ENCODE results near the gene PRG3. TPM values are rescaled to one million over a fixed set of nuclear protein-coding genes. Genes with fewer than 3 reads are reported as not detected.
"Not testable (repeated sequence)": the region's sequence is repeated elsewhere in the genome, so short reads cannot be mapped to it uniquely, and the experiment has no call there.

Gene PRG3
- total RNA-seq, 1 donor from 2014 or later: 2.9 TPM

DNA sequence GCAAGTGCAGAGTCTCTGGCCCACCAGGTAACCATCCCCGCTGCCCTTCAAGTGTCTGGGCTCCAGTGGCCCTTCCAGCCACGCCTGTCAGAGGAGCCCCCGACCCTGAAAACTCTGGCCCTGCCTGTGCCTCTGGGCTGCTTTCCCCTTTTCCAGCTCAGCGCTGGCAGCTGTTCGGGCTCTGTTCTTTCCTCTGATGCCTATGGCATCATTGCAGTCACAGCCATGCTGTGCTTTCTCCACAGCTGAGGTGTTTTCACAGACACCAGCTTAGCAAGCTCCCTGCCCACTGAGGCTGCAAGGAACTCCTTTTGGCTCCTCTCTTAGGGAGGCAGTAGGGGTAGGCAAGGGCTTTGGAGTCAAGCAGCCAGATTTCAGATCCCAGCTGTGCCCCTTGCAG lies 21.6 kb downstream of the PRG3 start:
- DNase-seq: no peak

DNA sequence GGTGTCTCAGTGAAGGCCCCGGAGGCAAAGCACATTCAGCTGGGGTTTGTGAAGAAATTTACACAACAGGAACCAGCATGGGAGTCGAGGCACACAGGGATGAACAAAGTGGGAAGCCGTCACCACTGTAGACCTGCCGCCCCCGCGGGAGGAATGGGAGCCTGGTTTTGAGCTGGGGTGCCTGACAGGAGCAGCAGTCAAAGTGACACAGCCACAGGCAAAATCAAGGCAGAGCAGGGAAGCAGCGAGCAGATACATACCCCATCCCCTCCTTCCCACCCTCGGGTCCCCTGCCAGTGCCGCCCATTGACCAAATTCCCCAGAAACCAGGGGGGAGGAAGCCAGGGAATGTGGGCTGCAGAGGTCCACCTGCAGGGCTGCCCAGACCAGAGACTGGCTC lies 22.0 kb downstream of the PRG3 start:
- DNase-seq: no peak

DNA sequence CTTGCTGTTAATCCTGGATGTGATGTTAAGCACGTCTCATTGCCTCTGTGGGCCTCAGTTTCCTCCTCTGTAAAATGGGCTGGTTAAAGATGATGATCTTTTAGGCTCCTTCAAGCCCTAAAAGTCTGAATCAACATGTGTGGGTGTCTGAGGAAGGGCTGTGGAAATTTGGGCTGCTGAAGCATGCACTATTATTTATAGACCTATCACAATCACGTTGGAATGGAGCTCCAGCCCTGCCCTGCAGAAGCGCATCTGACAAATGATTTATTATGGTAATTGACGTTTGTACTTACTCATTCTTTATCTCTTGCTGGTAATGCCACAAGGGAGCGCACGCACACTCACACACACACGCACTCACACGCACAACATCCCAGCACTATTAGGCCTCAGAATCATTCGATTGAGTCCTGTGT lies 22.4 kb downstream of the PRG3 start:
- peak; percentile 25 for DNase-seq

DNA sequence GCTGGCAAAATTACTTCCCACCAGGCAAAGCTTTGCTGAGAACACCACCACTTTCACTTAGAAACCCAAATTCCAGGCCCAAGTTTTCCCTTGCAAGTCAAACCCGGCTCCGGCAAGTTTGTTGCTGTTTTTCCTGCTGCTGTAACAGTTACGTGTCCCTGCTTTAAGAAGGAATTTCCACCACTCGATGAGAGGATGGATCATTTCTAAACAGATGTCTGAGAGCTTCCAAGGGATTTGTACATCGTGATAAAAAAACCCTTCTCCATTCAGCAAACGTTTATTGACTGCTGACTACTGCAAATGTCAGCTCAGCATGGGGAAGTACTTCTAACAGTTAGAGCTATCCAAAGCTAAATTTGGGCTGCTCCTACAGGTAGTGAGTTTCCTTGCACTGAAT lies 23.1 kb downstream of the PRG3 start:
- peak; percentile 69 for DNase-seq

DNA sequence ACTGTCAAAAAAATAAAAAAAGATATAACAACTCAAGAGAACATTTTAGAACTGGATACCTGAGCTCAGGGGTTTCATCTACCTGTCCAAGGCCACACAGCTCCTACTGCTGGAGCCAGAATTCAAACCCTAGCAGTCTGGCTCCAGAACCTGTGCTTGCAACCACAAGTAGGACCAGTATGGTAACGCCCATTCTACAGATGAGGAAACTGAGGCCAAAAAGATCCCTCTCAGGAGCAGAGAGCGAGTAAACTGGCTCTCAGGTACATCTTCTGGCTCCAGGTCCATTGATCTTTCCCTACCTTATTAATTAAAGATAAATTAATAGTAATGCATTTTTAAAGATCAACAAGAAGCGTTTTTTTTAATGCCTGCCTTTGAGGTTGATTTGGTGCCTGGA lies 23.6 kb downstream of the PRG3 start:
- DNase-seq: no peak

DNA sequence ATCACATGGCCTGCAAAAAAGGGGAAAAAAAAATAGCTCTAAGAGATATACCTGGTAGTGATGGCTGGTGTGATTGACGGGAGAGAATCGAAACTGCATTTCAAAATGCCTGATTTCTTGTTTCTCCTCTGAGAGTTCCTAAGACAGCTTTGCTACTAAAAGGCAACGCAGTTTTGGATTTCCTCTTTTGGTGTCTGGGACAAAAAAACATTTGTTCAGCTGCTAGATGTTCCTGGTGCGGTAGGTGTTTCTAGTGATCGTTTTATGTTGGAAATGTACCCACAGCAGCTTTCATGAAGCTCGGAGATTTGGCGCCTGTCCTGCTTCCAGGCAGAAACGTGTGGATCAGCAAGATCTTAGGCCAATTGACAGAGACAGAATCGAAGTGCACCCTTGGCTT lies 24.7 kb downstream of the PRG3 start:
- DNase-seq: no peak

DNA sequence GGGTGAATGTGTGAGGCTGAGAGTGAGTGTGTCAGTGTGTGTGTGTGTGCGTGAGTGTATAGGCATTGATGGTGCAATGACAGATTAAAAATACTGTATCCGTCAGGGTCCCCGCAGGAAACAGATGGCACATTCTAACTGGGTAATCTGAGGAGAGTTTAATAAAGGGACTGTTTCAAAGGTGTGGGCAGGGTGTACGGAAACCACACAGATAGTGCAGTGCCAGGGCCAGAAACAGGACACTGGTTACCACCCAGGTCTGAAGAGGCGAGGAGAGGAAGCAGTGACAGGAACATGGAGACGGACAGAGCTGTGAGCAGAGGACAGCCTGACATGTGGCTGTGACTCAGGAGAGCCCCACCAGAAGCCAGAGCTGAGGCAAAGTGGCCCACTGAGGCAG lies 26.3 kb downstream of the PRG3 start:
- no peak for DNase-seq

DNA sequence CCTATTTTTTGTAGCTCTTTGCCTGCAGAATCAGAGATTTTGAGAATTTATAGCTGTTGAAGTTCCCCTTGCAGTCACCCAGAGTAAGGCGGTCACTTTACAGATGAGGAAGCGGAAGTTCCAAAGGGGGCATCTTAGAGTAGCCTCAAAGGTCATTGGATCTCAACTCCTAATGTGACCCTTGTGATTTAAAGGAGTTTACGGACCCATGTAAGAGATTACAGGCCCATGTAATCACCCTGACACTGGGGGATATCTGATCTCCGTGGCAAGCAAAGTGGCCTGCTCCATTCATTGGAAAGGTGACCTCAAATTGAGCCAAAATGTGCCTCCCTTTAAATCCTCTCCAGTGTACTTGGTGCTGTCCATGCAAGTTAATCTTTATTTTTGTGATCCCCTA lies 27.1 kb downstream of the PRG3 start:
- no peak for DNase-seq

DNA sequence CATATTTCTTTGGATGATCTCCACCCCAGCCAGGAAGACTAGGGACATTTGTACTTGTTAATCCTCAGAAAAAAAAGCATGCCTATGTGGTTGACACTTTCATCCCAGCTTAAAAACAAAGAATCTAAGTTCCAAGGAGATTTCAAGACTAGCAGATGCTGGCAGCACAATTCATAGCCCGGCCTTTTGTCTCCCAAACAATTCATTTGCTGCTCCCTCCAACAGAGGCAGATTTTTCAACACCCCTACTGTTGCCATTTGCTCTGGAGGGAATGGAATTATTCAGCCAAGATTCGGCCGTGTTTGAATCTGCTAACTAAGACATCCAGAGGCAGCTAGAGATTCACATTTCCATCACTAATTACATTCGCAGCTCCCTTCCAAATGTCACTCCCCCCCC lies 27.5 kb downstream of the PRG3 start:
- no peak for DNase-seq

DNA sequence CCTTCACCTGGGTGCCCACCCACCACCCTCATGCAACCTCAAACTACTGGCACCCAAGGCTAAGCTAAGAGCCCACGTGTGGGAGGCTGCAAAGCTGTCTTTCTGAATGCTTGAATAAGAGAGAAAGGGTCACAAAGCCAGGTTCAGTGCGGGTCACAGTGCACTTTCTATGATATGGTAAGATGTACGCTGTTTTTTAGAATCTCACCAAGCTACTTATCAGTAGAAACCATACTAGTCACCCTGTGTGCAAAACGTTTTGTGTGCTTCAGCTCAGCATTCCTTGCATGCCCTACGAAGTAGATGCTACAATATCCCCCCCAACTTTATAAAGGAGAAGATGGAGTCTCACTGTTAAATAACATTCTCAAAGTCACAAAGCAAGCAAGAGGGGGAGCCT lies 27.9 kb downstream of the PRG3 start:
- DNase-seq: no peak

DNA sequence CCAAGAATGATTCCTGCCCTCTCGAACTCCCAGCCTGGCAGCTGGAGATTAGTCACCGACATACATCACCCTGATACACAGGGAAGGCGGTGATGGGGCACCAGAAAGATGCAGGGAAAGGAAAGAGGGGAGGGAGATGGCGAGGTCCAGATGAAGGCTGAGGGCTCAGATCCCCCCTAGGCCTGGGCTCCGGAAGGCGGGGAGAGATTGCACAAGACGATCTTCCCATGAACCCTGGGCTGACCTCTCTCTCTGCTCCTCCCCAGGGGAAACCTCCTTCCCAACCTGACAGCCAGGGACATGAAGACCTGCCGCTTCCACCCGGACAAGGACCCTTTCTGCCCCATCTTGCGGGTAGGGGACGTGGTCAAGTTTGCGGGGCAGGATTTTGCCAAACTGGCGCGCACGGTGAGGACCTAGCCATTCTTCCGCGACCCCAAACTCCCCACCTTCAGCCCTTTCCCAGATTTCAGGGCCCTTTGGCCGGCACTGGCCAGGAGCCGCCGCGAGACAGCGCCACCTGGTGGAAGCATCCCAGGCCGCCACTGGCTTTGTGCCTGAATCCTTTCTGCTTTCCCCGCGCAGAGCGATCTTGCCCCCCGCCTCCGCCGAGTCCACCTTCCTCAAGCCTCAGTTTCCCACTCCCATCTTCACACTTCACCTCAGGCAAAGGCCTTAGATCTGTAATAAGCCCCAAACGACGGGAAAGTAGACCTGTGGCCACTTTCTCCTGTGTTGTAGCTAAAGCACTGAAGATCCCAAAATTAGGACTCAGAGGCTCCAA lies 31.3 kb downstream of the PRG3 start:
- no peak for DNase-seq

DNA sequence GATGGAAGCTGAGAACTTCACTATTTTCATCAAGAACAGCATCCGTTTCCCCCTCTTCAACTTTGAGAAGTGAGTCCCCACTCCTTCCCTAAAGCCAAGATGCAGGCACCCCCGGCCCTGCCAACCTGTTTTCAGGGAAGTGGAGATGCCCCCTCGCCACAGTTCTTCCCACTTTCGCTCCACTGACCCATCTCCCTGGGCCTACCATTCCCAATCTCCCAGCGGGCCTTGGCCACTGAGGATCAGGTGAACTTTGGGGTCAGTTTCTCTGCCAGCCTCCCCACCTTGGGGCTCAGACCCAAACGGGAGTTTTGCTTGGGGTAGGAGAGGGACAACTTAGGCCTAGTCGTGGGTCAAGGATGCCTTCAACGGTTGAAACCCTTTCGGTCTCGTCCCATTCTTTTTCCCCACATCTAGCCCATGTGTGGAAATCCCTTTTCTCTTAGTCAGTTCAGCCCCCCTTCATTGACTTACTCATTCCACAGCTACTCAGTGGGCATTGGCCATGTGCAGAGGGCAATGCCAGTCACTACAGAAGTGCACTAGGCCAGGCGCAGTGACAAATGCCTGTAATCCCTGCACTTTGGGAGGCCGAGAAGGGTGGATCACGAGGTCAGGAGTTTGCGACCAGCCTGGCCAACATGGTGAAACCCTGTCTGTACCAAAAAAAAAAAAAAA lies 32.2 kb downstream of the PRG3 start:
- DNase-seq: no peak

DNA sequence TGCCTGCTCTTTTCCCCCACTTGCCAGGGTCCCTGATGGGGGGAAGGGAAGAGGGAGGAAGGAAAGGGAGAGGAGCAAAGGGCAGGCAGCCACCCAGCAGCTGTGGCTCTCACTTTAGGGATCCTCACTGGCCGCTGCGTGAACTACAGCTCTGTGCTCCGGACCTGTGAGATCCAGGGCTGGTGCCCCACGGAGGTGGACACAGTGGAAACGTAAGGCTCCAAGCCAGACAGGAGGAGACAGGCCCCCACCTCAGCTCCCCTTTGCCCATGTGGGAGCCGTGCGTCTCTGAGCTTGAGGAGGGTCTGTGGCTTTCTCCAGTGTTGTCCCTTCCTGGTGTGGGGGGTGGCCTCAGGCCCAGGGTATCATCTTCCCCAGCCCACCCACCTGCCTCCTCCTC lies 32.9 kb downstream of the PRG3 start:
- DNase-seq: no peak

DNA sequence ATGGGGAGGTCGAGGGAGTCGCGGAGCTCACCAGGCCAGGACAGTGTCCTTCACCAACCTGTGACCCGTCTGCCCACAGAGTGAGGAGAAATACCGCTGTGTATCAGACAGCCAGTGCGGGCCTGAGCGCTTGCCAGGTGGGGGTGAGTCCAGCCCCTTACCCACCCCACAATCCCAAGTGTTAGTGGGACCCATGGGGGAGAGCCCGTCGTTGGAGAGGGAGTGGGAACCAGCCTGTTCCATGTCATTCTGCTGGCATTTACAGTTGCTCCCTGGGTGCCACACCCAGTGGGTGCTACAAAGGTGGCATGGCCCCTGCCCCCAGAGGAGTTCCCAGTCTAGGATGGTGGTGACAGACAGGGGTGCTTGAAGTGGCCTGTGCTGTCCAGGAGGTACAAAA lies 33.6 kb downstream of the PRG3 start:
- DNase-seq: no peak

DNA sequence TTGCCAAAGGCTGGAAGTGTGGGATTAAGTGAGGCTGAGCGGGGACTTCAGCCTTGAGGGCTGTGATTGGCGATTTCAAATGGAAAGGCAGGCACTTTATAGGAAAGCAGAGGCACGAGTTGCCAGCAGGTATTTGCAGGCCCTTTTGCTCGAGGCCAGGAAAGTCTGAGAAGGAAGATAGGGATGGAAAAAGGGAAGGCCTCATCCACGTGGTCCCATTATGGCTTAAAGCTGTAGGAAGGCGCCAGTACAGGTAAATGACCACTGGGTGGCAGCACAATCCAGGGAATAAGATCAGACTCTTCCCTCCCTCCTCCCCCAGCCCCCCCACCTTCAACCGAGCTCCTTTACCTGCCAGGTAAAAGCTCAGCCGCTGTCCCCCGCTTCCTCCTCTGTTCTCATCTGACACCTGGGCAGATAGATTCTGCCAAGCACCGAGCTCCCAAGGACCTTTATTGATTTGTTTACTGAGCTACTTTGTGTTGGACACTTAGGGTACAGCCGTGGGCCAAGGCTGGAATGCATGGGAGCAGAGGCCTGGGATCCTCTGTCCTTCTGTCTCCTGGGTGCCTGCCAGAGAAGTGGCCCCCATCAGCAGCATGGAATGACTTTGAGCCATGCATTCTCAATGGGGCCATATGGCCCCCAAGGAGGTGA lies 35.3 kb downstream of the PRG3 start:
- DNase-seq: peak; percentile 52

DNA sequence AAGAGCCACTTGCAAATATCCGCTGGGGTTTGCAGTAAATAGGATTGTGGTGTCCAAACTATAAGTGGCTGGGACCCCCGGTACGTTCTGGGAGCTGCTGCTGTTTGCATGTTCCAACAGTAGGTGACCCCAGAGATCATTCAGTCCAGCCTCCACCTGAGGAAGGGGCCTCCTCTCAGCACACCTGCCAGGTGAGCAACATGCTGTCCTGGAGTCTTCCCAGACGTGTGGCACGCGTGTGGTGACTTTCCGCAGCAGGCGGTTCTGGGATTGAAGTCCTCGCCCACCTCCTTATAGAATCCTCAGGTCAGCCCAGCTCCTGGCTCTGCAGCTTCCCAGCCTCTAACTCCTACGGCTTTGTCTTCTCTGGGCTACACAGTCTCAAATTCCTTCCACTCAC lies 36.1 kb downstream of the PRG3 start:
- DNase-seq: no peak

DNA sequence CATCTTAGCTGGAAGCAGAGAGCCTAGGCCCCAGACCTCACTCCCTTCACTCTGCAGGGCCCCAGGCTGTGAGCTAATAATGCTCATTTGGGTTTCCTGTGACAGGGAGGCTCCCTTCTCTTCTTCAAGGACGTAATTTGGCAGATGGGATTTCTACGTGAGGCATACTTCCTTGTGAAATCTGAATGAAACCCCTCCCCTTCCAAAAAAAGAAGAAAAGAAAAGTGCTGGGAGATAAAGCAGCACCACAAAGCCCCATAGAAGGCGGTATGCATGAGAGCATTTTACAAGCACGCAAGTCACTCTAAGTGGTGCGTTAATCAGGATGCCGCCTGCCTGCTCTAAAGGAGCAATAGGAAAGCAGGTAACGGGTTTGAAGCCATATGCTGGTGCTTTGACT lies 37.1 kb downstream of the PRG3 start:
- no peak for DNase-seq

DNA sequence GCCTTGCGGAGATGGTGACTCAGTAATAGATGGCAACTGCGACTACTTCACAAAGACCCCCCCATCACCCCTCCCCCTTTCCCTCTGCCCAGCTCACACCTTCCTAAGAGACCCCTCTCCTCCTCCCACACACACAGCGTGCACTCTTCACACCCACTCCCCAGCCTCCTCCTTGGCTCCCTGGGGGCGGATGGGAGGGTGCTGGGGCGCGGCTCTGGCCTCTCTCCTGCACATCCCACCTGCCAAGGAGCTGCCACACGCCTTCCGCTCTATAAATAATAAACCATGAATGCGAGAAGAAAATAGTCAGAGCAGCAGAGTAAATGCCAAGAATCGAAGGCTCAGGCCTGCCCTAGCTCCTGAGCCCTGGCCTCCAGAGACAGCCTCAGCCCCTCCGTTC lies 38.2 kb downstream of the PRG3 start:
- no peak for DNase-seq

DNA sequence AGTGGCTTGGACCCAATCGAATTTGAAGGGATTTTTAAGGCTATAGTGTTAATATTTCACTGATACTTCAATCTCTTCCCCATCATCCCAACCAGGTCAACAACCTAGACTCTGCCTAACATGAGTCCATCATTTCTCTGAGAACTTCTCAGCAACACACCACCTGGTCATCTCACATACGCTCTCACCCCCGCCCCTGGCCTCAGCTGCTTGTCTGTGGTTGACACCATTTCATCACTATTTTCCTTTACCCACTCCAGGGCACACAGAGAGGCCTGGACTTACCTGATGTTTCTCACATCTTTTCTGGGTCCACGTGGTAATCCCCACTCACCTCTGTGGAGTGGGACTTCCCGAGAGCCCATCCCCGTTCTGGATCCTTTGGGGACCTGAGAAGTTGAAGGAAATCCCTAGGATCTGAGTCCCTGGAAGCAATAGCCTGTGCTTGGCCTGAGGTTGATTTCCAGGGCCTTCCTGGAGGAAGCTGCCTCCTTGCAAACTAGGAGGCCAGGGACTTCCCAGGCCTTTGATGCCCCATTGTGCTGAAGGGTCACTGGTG lies 39.6 kb downstream of the PRG3 start:
- no peak for DNase-seq

DNA sequence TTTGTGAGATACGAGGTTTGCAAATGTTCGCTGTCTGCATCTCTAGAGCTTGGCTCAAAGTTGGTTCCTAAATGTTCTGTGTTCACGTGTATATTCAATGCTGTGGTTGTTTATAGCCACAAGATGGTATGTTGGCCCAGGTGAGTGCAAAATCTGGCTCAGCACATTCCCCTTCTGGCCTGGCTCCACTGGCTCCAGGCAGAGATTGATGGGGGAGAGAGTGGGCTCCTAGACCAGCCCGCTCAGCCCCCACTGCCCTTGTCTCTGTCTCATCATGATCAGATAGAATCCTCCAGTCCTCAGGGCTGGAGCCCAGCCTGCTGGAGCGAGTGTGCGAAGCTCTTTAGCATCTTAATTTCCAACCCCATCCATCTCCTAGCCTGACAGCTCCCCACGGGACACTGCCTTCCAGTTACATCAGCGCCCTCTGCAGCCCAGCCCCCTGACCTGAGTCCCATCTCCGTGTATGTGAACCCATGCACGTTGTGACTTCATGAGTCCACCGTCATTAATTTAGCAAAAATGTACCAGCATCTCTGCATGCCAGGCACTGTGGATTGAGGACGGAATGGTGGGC lies 40.8 kb downstream of the PRG3 start:
- no peak for DNase-seq

DNA sequence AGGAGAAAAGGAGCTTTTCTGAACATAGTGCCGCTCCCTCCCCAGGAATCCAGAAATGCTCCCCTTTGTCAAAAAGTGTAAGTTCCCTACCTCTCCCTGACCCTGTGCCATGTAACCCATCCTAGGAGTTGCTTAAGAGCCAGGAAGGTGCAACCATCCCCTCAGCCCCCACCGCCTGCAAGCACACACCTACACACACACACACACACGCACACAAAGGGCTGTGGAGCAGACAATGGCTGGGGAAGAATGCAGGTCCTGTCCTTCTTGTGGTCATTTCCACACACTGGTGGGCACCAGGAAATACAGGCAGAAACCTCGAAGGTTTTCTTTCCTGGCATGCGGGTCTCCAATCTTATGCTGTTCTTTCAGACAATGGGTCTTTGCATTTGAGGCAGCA lies 41.6 kb downstream of the PRG3 start:
- DNase-seq: no peak

DNA sequence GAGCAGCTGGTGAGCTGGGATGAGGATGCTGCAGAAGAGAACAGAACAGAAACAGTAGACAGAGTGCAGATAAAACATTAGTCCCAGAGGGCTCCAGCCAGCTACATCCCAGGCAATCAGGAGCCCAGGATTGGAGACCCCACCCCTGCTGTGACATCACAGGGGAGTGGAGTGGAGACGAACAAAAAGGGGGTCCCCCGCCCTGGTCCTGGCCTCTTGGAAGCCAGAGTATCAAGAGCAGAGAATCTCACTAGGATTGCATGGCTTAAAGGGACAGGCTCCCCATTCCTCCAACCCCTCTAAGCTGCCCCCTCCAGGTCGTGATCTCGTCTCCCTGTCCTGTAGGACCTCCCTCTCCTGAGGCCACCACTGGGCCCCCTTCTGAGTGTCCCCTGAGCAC lies 42.8 kb downstream of the PRG3 start, which contains the start of gene P2RX3:
P2RX3 (plus strand) TSS at position 211 of the 400 bp plus-strand sequence. CDS start 199 bp downstream, outside the sequence.
- DNase-seq: peak; percentile 34

DNA sequence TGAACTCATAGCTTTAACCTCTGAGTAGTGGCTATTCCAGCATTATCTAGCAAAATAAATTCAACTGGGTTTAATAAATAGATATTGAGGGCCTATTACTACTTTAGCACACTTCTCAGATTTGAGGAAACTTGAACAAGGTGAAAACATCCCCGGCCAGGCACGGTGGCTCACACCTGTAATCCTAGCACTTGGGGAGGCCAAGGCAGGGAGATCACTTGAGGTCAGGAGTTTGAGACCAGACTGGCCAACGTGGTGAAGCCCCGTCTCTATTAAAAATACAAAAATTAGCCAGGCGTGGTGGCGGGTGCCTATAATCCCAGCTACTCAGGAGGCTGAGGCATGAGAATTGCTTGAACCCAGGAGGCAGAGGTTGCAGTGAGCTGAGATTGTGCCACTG lies 44.1 kb downstream of the PRG3 start:
- not testable (repeated sequence) for DNase-seq

Measured in skin of body (tissue), 2 donors.